Nephron (organoid): Measurements from ENCODE around the gene SNTA1.
A peak's percentile ranks its signal among the peaks of the same experiment; 100 is the strongest.

ENCODE experiments used
- H3K27ac Mint-ChIP-seq, 3 experiments: 2 replicates each; pipeline ENCODE4 v1.8.0; 2020; ENCODE audit warnings: mixed read lengths in 3 of 3, mild to moderate bottlenecking in 2 of 3, moderate library complexity in 1 of 3
- H3K27me3 Mint-ChIP-seq: 2 replicates; pipeline ENCODE4 v1.8.0; 2021; ENCODE audit warnings: low read depth, mild to moderate bottlenecking, moderate library complexity, mixed read lengths
- H3K36me3 Mint-ChIP-seq: 2 replicates; pipeline ENCODE4 v1.8.0; 2020; ENCODE audit warnings: low read depth, mixed read lengths
- H3K4me1 Mint-ChIP-seq: 2 replicates; pipeline ENCODE4 v1.8.0; 2020; ENCODE audit warnings: mixed read lengths
- H3K4me3 Mint-ChIP-seq, 3 experiments: 2 replicates each; pipeline ENCODE4 v1.8.0; 2020; ENCODE audit warnings: mild to moderate bottlenecking in 3 of 3, mixed read lengths in 3 of 3, moderate library complexity in 2 of 3
- H3K9me3 Mint-ChIP-seq: 2 replicates; pipeline ENCODE4 v1.8.0; 2020; ENCODE audit warnings: mixed read lengths
- TF ChIP-seq, protein P1 (sequence below), 3 experiments: fragments of 200-600 bp; sonication (generic); IDR thresholded peaks; one replicate each; pipeline ENCODE4 v1.5.0; 2021; ENCODE audit warnings: antibody characterized with exemption in 3 of 3; ENCODE audit not compliant: unreplicated experiment in 3 of 3

The SNTA1 gene

DNA sequence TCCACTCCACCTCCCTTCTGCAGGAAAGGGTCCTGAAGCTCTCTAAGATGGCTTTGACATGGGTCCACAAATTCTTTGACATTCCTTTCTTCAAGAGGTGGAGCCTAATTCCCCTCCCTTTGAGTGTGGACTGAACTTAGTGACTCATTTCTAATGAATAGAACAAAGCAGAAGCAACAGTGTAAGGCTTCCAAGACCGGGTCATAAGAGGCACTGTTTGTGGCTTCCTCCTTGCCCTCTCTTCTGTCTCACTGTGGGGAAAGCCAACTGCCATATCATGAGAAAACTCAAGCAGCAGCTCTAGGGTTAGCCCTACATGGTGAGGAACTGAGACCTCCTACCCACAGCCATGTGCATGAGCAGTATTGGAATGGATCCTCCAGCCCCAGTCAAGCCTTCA lies 36.3 kb downstream of the SNTA1 start:
- H3K27ac Mint-ChIP-seq: no peak overlapping the region
- no peaks in the 10 kb centered on the region for H3K27me3 Mint-ChIP-seq
- H3K36me3 Mint-ChIP-seq: peaks cover 24% of the 10 kb centered on the region
- H3K9me3 Mint-ChIP-seq: no peaks in the 10 kb centered on the region
- H3K4me3 Mint-ChIP-seq: peak overlapping the region in 1 of 3 experiments; percentile 21
- TF ChIP-seq, protein P1, sequence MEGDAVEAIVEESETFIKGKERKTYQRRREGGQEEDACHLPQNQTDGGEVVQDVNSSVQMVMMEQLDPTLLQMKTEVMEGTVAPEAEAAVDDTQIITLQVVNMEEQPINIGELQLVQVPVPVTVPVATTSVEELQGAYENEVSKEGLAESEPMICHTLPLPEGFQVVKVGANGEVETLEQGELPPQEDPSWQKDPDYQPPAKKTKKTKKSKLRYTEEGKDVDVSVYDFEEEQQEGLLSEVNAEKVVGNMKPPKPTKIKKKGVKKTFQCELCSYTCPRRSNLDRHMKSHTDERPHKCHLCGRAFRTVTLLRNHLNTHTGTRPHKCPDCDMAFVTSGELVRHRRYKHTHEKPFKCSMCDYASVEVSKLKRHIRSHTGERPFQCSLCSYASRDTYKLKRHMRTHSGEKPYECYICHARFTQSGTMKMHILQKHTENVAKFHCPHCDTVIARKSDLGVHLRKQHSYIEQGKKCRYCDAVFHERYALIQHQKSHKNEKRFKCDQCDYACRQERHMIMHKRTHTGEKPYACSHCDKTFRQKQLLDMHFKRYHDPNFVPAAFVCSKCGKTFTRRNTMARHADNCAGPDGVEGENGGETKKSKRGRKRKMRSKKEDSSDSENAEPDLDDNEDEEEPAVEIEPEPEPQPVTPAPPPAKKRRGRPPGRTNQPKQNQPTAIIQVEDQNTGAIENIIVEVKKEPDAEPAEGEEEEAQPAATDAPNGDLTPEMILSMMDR (IDR thresholded peaks at IDR 0.05; ENCODE audit: unreplicated experiment in 3 of 3): no peak
- H3K4me1 Mint-ChIP-seq: peaks cover 14% of the 10 kb centered on the region

DNA sequence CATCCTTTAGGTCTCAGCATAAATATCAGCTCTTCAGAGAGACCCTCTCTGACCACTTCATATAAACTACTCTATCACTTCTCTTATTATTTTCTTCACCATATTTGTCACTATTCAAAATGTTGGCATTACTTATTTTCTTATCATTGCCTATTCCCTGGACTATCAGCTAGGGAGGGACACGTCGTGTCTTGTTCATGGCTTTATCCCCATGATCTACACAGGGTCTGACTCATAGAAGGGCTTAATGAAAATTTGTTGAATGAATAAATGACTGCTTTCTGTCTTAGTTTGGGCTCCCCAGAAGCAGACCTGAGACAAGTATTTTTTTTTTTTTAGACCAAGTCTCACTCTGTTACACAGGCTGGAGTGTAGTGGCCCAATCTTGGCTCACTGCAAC lies 39.3 kb downstream of the SNTA1 start:
- TF ChIP-seq, protein P1 (IDR thresholded peaks at IDR 0.05; ENCODE audit: unreplicated experiment in 3 of 3): no peak
- H3K36me3 Mint-ChIP-seq: peaks cover 14% of the 10 kb centered on the region
- H3K4me1 Mint-ChIP-seq: peaks cover 21% of the 10 kb centered on the region
- H3K27me3 Mint-ChIP-seq: no peaks in the 10 kb centered on the region
- peak overlapping the region in 1 of 3 experiments; percentile 19 for H3K27ac Mint-ChIP-seq
- H3K4me3 Mint-ChIP-seq: peak overlapping the region; percentile 35 to 74 (median 65)
- no peaks in the 10 kb centered on the region for H3K9me3 Mint-ChIP-seq

DNA sequence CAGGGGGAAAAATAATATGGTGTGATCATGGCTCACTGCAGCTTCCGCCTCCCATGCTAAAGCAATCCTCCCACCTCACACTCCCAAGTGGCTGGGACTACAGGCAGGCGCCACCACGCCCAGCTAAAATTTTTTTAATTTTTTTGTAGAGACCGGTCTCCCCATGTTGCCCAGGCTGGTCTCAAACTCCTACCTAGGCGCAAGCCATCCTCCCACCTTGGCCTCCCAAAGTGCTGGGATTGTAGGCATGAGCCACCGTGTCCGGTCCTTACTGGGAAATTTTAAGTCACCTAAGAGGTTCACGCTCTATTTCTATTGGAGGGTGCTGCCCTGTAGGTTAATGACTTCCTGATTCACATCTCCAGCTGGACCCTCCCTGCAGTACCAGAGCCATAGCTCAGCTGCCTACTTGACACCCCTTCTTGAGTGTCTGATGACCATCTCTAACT lies 41.6 kb downstream of the SNTA1 start:
- Mint-ChIP-seq H3K36me3 (peaks cover 5% of the 10 kb centered on the region), H3K4me3 (peak overlapping the region; percentile 98 to 99 (median 99)), H3K4me1 (peaks cover 22% of the 10 kb centered on the region), H3K27ac (peak overlapping the region; percentile 59 to 91 (median 83)), H3K9me3 (no peaks in the 10 kb centered on the region), H3K27me3 (no peaks in the 10 kb centered on the region)
- TF ChIP-seq, protein P1 (IDR thresholded peaks at IDR 0.05; ENCODE audit: unreplicated experiment in 3 of 3): no peak

DNA sequence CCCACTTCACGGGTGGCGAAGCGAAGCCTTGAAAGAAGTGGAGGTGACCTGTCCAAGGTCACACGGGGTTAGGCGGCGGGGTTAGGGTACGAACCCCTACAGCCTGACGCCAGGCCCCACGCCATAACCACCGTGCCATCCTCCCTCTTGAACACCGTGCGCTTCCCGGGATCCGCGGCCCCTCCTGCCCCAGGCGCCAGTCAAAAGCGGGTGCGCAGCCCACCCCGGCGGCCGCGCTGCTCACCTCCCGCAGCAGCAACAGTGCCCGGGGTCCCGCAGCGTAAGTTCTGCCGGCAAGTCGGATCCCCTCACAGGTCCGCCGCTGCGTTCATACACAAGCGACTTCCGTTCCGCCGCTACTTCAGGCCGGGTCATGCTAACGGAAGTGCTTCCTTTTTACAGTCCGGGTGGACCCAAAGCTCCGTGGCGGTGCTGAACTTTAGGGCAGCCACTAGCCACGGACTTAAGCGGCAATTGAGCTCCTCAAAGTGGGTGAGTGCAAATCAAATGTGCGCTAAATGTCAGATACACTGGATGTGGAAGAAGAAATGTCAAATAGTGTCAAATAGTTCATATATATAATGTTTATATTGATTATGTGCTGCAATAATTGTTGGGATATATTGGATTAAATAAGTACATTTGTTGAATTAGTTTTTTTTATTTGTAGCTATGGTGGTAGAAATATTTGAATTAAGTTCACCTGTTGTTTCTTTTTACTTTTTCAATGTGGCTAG lies 42.2 kb downstream of the SNTA1 start, which contains the start of gene CDK5RAP1:
TSS of gene CDK5RAP1 (minus strand) at position 336 of the 737 bp plus-strand sequence. CDS start 4,455 bp downstream, outside the sequence.
- TF ChIP-seq, protein P1 (IDR thresholded peaks at IDR 0.05; ENCODE audit: unreplicated experiment in 3 of 3): no peak
- no peaks in the 10 kb centered on the region for H3K9me3 Mint-ChIP-seq
- peaks cover 5% of the 10 kb centered on the region for H3K36me3 Mint-ChIP-seq
- H3K27me3 Mint-ChIP-seq: no peaks in the 10 kb centered on the region
- H3K27ac Mint-ChIP-seq: peak within 1 kb of the TSS; percentile 83 to 91 (median 83)
- peaks cover 22% of the 10 kb centered on the region for H3K4me1 Mint-ChIP-seq
- peak within 1 kb of the TSS; percentile 98 to 99 (median 99) for H3K4me3 Mint-ChIP-seq

DNA sequence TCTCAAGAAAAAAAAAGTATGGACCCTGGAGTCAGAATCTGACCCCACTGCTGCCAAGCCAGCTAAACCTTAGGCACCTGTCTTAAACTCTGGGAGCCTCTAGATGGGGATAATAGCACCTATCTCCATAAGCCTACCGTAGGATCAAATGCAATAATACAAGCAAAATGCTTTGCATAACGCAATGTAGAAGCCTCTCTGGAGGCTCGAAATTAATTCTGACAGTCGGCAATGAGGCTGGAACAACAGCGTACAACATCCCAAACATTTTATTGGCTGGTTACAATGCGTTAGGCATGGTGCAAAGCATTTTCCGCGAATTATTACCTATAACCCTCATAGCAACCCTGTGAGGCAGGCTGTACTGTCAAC lies 42.8 kb downstream of the SNTA1 start:
- TF ChIP-seq, protein P1 (IDR thresholded peaks at IDR 0.05; ENCODE audit: unreplicated experiment in 3 of 3): peak in 2 of 3 experiments; percentile 17 to 18
- H3K27ac Mint-ChIP-seq: peak overlapping the region in 1 of 3 experiments; percentile 26
- no peaks in the 10 kb centered on the region for H3K9me3 Mint-ChIP-seq
- H3K27me3 Mint-ChIP-seq: no peaks in the 10 kb centered on the region
- peak overlapping the region; percentile 98 to 99 (median 99) for H3K4me3 Mint-ChIP-seq
- H3K36me3 Mint-ChIP-seq: peaks cover 9% of the 10 kb centered on the region
- H3K4me1 Mint-ChIP-seq: peaks cover 22% of the 10 kb centered on the region
